Breast epithelium (tissue), 4 donors: ENCODE data around the gene AXIN2. TPM values are rescaled to one million over a fixed set of nuclear protein-coding genes. Genes with fewer than 3 reads are reported as not detected.

Experiments
- DNase-seq, 2 donors: peaks; one replicate each; pipeline ENCODE4 v3.0.0-alpha.2; 2019; ENCODE audit warnings: low spot score in 2 of 2
- H3K27ac ChIP-seq, 2 donors: fragments of 200-600 bp; sonication (generic) in 1 of 2; one replicate each; pipeline ENCODE4 v1.5.1; 2016 to 2019; ENCODE audit warnings: mild to moderate bottlenecking in 1 of 2
- H3K27me3 ChIP-seq, 2 donors: fragments of 200-600 bp; sonication (generic) in 1 of 2; one replicate each; pipeline versions ENCODE4 v1.5.1 to v1.6.0; 2017 to 2019; ENCODE audit warnings: control low read depth in 1 of 2, mild to moderate bottlenecking in 1 of 2
- H3K36me3 ChIP-seq: fragments of 200-600 bp; one replicate; pipeline ENCODE4 v1.5.1; 2019
- H3K4me1 ChIP-seq, 2 donors: fragments of 200-600 bp; sonication (generic); one replicate each; pipeline ENCODE4 v1.5.1; 2016 to 2019; ENCODE audit warnings: control low read depth in 1 of 2
- H3K4me3 ChIP-seq, 3 donors: fragments of 200-600 bp; sonication (generic); 1 replicate in 2 of 3; 2 replicates in 1 of 3; pipeline ENCODE4 v1.5.1; 2016 to 2019; ENCODE audit warnings: mild to moderate bottlenecking in 3 of 3, moderate library complexity in 2 of 3
- H3K9me3 ChIP-seq, 2 donors: fragments of 200-600 bp; sonication (generic) in 1 of 2; one replicate each; pipeline ENCODE4 v1.5.1; 2016 to 2019; ENCODE audit warnings: control low read depth in 1 of 2
- POLR2A ChIP-seq: fragments of 450-650 bp; IDR thresholded peaks from one replicate; pipeline ENCODE4 v1.6.1; 2016; ENCODE audit warnings: antibody characterized with exemption, mild to moderate bottlenecking, moderate library complexity
- POLR2AphosphoS5 ChIP-seq, 3 donors: sonication (generic); formaldehyde crosslinking; IDR thresholded peaks; one replicate each; pipeline ENCODE4 v1.6.1; 2017; ENCODE audit warnings: antibody characterized with exemption in 3 of 3
- intact Hi-C: fragments of 100-400 bp; cut with DNase I; formaldehyde crosslinking; loops from one replicate; pipeline ENCODE4 v1.15.1; 2023; ENCODE audit warnings: low total_unique reads
- total RNA-seq, 3 donors: library from RNA; depleted of rRNA; stranded (reverse); fragments of >200 nt; gene quantifications; one replicate each; pipeline ENCODE4 v1.1.0, GENCODE V29; 2016
- TF ChIP-seq, protein P1 (sequence below), 3 donors: fragments of 450-650 bp; IDR thresholded peaks; one replicate each; pipeline ENCODE4 v1.5.1; 2016 to 2017; ENCODE audit warnings: antibody characterized with exemption in 3 of 3, mild to moderate bottlenecking in 3 of 3, moderate library complexity in 3 of 3

Gene AXIN2
- total RNA-seq, 3 donors from 2014 or later: 8.3 to 13.1 (median 10.5) TPM

DNA sequence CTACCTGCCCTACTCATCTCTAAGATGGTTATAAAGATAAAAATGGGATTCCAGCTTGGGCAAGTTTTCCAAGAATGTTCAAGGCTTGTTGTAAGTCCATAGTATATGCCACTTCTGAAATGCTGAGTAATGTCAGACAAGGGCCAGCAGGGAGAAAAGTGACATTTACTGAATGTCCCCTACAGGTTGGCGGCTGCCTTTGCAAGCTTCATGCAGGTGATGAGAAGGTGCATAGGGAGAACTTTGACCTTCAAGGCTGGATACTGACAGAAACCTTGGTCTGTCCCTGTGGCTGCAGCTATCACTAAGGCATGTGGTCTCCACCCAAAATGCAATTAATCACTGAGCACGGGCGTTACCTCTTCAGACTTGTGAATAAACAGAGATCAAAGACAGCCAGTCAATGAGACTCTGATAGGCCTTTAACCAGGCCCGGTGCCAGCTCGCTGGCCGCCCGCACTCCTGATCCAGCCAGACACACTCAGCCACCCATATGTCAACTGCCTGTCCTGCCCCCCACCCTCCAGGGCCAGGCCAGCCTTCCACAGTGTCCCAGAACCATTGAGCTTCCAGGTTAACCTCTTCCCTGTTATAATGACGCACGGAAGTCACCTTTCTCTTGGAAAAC lies 26.8 kb upstream of the AXIN2 start:
- Histone ChIP-seq H3K27me3 (no peaks in the 10 kb centered on the region), H3K4me3 (no peak overlapping the region), H3K9me3 (no peaks in the 10 kb centered on the region), H3K27ac (no peak overlapping the region), H3K4me1 (no peaks in the 10 kb centered on the region), H3K36me3 (no peaks in the 10 kb centered on the region)
- TF ChIP-seq, protein P1, sequence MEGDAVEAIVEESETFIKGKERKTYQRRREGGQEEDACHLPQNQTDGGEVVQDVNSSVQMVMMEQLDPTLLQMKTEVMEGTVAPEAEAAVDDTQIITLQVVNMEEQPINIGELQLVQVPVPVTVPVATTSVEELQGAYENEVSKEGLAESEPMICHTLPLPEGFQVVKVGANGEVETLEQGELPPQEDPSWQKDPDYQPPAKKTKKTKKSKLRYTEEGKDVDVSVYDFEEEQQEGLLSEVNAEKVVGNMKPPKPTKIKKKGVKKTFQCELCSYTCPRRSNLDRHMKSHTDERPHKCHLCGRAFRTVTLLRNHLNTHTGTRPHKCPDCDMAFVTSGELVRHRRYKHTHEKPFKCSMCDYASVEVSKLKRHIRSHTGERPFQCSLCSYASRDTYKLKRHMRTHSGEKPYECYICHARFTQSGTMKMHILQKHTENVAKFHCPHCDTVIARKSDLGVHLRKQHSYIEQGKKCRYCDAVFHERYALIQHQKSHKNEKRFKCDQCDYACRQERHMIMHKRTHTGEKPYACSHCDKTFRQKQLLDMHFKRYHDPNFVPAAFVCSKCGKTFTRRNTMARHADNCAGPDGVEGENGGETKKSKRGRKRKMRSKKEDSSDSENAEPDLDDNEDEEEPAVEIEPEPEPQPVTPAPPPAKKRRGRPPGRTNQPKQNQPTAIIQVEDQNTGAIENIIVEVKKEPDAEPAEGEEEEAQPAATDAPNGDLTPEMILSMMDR (IDR thresholded peaks at IDR 0.05): peak in 1 of 3 donors; percentile 12
- no peak for TF ChIP-seq POLR2AphosphoS5 (IDR thresholded peaks at IDR 0.05)
- intact Hi-C loops: no loop called here
- no peak for DNase-seq

DNA sequence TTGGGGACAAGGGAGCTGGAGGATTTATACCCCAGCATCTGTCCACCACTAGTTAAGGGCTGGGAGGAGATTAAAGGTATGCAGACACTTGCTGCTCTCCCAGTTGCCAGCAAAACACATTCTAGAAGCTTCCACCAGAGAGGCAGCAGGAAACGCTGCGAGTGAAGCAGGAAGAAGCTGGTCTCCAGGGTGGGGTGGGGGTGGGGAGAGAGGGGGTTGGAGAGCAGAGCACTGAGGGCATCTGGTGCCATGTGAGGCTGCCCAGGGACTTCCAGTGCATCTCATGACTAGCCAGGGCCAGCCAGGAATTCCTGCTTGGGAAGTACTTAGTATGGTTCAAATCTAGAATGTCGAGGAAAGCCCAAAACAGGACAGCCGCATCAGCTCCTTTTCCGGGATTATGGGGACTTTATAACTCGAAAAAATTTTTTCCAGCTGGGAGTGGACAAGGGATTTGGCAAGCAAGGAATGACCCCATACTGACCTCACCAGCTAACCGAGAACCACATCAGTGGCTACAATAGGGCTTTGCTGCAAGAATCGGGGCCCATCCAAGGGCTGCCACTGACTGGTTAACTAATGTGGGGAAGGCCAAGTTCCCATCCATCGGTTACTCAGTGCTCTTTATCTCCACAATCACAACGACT lies 26.2 kb upstream of the AXIN2 start:
- H3K36me3 ChIP-seq: no peaks in the 10 kb centered on the region
- no peaks in the 10 kb centered on the region for H3K27me3 ChIP-seq
- no peaks in the 10 kb centered on the region for H3K9me3 ChIP-seq
- TF ChIP-seq, protein P1 (IDR thresholded peaks at IDR 0.05): no peak
- TF ChIP-seq POLR2AphosphoS5 (IDR thresholded peaks at IDR 0.05): no peak
- TF ChIP-seq POLR2A: no peak
- H3K4me3 ChIP-seq: no peak overlapping the region
- H3K4me1 ChIP-seq: no peaks in the 10 kb centered on the region
- no peak for DNase-seq
- peak overlapping the region in 1 of 2 donors; percentile 58 for H3K27ac ChIP-seq
- intact Hi-C loops: no loop called here

DNA sequence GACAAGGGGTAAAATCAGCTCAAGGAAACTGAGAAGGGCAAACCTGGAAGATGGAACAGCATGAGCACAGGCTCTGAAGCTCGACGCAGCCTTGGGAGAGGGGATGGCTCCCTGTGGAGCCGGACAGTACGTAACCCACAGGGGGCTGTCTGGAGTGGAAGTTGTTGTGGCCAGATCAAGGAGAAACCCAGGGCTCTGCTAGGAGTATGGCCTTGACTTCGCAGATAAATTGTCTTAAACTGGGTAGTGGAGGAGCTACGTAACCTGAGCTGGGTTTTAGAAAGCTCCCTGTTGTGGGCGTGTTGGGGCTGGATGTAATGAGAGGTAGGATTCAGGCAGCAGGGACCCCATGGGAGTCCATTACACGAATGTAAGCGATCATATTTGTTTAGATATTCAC lies 25.5 kb upstream of the AXIN2 start:
- TF ChIP-seq POLR2AphosphoS5 (IDR thresholded peaks at IDR 0.05) (no peak), POLR2A (no peak)
- TF ChIP-seq, protein P1 (IDR thresholded peaks at IDR 0.05): no peak
- no peak for DNase-seq
- no peak overlapping the region for H3K27ac ChIP-seq
- H3K36me3 ChIP-seq: no peaks in the 10 kb centered on the region
- no peaks in the 10 kb centered on the region for H3K4me1 ChIP-seq
- intact Hi-C loops: no loop called here
- H3K9me3 ChIP-seq: no peaks in the 10 kb centered on the region
- no peaks in the 10 kb centered on the region for H3K27me3 ChIP-seq
- no peak overlapping the region for H3K4me3 ChIP-seq

DNA sequence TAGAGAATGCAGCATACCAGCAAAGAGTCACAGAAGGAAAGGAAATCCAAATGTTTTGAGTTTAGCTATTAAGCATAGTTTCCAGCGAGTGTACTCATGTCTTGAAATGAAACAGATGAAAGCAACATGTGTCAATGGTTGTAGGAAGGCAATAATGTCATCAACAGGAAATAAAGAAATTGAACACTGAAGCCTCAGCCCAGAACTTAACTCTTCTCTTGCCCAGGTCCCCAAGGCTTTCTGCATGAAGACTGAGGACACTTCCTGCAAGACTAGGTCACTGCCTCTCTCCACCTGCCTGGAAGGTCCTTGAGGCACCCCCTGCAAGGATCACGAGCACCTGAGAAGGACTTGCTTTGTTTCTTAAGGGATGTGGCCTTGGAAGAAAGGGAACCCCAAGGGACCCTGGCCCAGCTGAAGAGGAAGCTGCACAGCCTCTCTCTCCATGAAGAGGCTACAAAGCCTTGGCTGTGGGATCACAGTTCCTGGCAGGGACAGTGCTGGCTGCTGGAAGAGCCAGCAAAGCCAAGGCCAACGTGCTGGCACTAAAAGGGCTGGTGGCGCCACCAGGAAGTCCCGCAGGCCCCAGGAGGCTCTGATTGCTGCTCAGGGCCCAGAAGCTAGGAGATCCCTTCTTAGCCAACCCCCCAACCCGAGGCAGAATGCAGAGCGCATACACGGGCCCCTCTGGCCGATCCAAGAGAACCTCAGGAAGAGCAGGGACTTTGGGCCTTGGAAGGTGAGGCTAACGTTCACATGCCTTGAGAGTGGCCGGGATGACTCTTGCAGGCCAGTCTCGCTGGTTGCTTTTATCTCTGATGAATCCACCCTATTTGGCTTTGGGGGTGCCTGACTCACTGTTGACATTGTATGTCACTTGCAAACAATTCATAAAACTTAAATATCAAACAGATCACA lies 23.4 kb upstream of the AXIN2 start:
- intact Hi-C loops: no loop called here

More for the DNA sequence above, 23.4 kb upstream of the AXIN2 start:
- TF ChIP-seq POLR2A (no peak), POLR2AphosphoS5 (IDR thresholded peaks at IDR 0.05) (no peak)
- TF ChIP-seq, protein P1 (IDR thresholded peaks at IDR 0.05): no peak
- Histone ChIP-seq H3K9me3 (no peaks in the 10 kb centered on the region), H3K4me1 (no peaks in the 10 kb centered on the region), H3K4me3 (no peak overlapping the region), H3K36me3 (no peaks in the 10 kb centered on the region), H3K27ac (peak overlapping the region in 1 of 2 donors; percentile 38), H3K27me3 (no peaks in the 10 kb centered on the region)
- no peak for DNase-seq
